ENCODE data around the gene VKORC1L1.

DNA sequence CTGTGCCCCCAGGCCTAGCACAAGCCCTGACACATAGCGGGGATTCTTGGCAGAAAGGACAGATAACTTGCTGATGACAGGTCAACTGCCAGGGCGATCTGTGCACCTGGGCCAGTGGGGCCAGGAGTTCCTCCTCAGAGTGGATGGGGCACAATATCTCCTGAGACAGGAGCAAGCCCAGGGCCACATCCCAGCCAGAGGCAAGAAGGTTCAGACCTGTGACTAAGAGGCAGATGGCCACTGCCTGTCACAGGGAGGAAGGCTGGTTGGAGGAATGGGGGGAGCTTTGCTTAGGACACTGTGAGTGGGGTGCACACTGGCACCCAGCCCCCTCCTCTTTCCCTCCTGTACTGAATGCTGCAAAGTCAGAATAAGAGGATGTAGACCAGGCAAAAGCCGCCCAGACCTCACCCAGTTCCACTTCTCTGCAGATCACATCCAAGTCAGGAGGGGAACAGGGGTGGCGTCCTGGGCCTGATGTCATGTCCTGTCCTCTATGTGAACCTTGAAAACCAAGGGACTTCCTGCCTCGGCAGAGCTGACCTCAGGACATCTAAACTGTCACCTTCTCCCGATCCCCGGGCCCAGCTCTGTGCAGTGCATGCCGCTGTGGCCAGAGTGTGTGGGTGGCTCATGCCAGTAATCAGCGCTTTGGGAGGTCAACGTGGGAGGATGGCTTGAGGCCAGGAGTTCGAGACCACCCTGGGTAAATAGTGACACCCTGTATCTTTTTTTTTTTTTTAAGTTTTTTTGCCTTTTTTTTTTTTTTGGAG, 107.8 kb downstream of the VKORC1L1 start:
- TF ChIP-seq, protein P1, sequence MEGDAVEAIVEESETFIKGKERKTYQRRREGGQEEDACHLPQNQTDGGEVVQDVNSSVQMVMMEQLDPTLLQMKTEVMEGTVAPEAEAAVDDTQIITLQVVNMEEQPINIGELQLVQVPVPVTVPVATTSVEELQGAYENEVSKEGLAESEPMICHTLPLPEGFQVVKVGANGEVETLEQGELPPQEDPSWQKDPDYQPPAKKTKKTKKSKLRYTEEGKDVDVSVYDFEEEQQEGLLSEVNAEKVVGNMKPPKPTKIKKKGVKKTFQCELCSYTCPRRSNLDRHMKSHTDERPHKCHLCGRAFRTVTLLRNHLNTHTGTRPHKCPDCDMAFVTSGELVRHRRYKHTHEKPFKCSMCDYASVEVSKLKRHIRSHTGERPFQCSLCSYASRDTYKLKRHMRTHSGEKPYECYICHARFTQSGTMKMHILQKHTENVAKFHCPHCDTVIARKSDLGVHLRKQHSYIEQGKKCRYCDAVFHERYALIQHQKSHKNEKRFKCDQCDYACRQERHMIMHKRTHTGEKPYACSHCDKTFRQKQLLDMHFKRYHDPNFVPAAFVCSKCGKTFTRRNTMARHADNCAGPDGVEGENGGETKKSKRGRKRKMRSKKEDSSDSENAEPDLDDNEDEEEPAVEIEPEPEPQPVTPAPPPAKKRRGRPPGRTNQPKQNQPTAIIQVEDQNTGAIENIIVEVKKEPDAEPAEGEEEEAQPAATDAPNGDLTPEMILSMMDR (conservative IDR thresholded peaks at IDR 0.05): no peak
- TF ChIP-seq EZH2 (IDR thresholded peaks at IDR 0.05; ENCODE audit: low read depth): no peak
